Spleen (tissue), 7 donors: ENCODE measurements around the gene PAGE2.

Experiments used
- CTCF ChIP-seq, 11 experiments: fragments of 200-600 bp in 7 of 11; fragments of 450-650 bp in 4 of 11; sonication (generic) in 4 of 11; IDR thresholded peaks in 8 of 11; conservative IDR thresholded peaks in 3 of 11; 1 replicate in 7 of 11; 2 replicates in 4 of 11; pipeline versions ENCODE4 v1.4.0 to v1.8.0; 2016 to 2021; ENCODE audit warnings: antibody characterized with exemption in 11 of 11, inconsistent platforms in 4 of 11, mild to moderate bottlenecking in 1 of 11
- POLR2A ChIP-seq, 3 donors: fragments of 450-650 bp; IDR thresholded peaks; one replicate each; pipeline ENCODE4 v1.5.1; 2017; ENCODE audit warnings: antibody characterized with exemption in 3 of 3, mild to moderate bottlenecking in 1 of 3
- POLR2AphosphoS5 ChIP-seq, 3 donors: sonication (generic); formaldehyde crosslinking; IDR thresholded peaks; one replicate each; pipeline ENCODE4 v1.5.1; 2017; ENCODE audit warnings: antibody characterized with exemption in 3 of 3
- donor health status: DM: no; HTN: no; CAD: no; lungs with moderate emphysema.
- donor health status: DM: no; HTN: no; CAD: no.
- donor health status: DM: no; HTN: no; CAD: no.

GRCh38 chrX:55123900-55124299 lies 35.1 kb downstream of the PAGE2 start:
- TF ChIP-seq CTCF (IDR thresholded peaks at IDR 0.05 in 8 of 11, conservative IDR thresholded peaks at IDR 0.05 in 3 of 11) (no peak), POLR2A (IDR thresholded peaks at IDR 0.05) (no peak), POLR2AphosphoS5 (IDR thresholded peaks at IDR 0.05) (no peak)
